HuH-7.5 (cell line): ENCODE data around the gene AMDHD2.
"Not testable (repeated sequence)": the region's sequence is repeated elsewhere in the genome, so short reads cannot be mapped to it uniquely, and the experiment has no call there.

ENCODE experiments used
- DNase-seq: peaks from one replicate; pipeline ENCODE4 v3.0.0; 2011; ENCODE audit warnings: low spot score

The AMDHD2 gene

GRCh38 chr16:2580143-2580542 lies 60.0 kb downstream of the AMDHD2 start:
- DNase-seq = not testable (repeated sequence)

- DNase-seq = not testable (repeated sequence)
Observed at GRCh38 chr16:2580818-2581217, 60.6 kb downstream of the AMDHD2 start.
